Activated CD8-positive, alpha-beta memory T cell treated with anti-CD3 and anti-CD28 coated beads for 36 hours (primary cell): ENCODE measurements around the gene FREM3. TPM values are rescaled to one million over a fixed set of nuclear protein-coding genes. Genes with fewer than 3 reads are reported as not detected.
"Not testable (repeated sequence)": the region's sequence is repeated elsewhere in the genome, so short reads cannot be mapped to it uniquely, and the experiment has no call there.

Source experiments
- CTCF ChIA-PET: fragments of 350-600 bp; sonication (Branson Sonifier 250); formaldehyde crosslinking; loops from one replicate; lab custom pipeline; 2021; ENCODE audit warnings: antibody characterized with exemption; lab: Charles Lee
- POLR2A ChIA-PET: fragments of 350-600 bp; sonication (Branson Sonifier 250); formaldehyde crosslinking; loops from one replicate; lab custom pipeline; 2021; ENCODE audit warnings: antibody characterized with exemption; lab: Charles Lee
- total RNA-seq, 2 experiments: library from RNA; stranded (reverse); gene quantifications; one replicate each; pipeline ENCODE4 v1.2.3, GENCODE V29; 2021

The FREM3 gene
- total RNA-seq, 2 experiments from 2014 or later: not detected

GRCh38 chr4:143673629-143674028 lies 26.8 kb downstream of the FREM3 start:
- CTCF ChIA-PET, POLR2A ChIA-PET: not testable (repeated sequence)

GRCh38 chr4:143668930-143669552 lies 31.4 kb downstream of the FREM3 start:
- CTCF ChIA-PET: no interaction called here
- POLR2A ChIA-PET: no interaction called here

DNA sequence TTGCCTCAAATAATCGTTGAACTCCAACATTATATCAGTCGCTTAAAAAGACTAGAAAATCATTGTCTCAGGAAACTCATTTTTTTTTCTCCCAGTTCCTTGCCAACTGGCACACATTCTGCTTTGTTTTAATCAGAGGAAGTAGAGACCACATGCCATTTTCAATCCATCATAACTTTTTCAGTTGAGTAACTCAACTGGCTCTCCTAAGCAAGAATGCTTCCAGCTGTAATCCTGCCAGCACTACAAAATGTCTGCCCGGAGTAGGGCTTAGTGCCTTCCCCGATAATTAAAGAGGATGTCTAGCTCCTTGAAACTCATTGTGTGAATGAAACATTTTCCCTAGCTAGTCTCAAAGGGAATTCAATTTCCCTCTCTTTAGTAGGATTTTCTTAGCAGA lies 33.0 kb downstream of the FREM3 start:
- ChIA-PET POLR2A (no interaction called here), CTCF (no interaction called here)

DNA sequence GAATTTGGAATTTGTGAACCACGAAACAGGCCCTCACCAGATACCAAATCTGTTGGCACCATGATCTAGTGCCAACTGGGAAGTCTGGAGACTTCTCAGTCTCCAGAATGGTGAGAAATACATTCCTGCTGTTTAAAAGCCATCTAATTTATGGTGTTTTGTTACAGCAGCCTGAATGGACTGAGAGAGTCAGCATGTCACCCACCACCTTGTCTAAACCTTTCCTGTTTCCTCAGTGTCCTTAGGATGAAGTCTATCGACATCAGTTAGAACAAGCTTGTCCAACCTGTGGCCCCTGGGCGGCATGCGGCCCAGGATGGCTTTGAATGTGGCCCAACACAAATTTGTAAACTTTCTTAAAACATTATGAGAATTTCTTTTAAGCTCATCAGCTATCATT lies 42.1 kb downstream of the FREM3 start:
- ChIA-PET POLR2A (no interaction called here), CTCF (no interaction called here)

GRCh38 chr4:143654571-143654970 lies 45.9 kb downstream of the FREM3 start:
- CTCF ChIA-PET: no interaction called here
- POLR2A ChIA-PET: no interaction called here

- CTCF ChIA-PET: no interaction called here
- POLR2A ChIA-PET: no interaction called here
Measured at GRCh38 chr4:143653031-143653430, 47.4 kb downstream of the FREM3 start.

DNA sequence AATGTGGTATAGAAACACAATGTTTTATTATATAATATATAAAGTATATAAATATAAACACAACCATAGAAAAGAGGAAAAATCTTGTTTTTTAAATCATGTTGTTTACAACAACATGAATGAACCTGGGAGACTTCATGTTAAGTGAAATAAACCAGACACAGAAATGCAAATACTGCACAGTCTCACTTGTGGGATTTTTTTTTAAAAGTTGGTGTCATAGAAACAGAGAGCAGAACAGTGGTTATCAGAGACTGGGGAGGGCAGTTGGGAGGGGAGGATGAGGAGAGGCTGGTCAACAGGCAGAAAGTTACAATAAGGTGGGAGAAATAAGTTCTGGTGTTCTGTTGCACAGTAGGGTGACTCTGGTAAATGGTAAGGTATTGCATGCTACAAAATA lies 57.1 kb downstream of the FREM3 start:
- CTCF ChIA-PET: no interaction called here
- POLR2A ChIA-PET: no interaction called here

- POLR2A ChIA-PET: no interaction called here
Measured at GRCh38 chr4:143642611-143643010, 57.9 kb downstream of the FREM3 start.

GRCh38 chr4:143641361-143641760 lies 59.1 kb downstream of the FREM3 start:
- ChIA-PET POLR2A (no interaction called here), CTCF (no interaction called here)

More at GRCh38 chr4:143642611-143643010, 57.9 kb downstream of the FREM3 start:
- CTCF ChIA-PET: no interaction called here

GRCh38 chr4:143634763-143635162 lies 65.7 kb downstream of the FREM3 start:
- ChIA-PET CTCF (no interaction called here), POLR2A (no interaction called here)

DNA sequence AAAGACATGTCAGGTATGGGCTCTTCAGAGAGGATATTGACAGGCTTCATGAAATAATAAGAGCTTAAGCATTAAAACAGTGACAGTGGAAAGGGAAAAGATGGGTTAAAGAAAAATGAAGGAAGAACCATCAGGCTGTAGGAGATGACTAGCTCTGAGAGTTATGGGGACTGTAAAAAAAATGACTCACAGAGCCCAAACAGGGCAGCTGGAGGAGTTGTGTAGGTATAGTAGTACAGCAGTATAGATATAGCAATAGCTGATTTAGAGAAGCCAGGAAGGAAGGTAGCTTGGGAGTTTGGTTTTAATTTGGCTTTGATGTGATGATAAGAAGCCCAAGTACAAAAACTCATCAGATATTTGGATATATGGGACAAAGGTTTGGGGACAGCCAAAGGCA lies 66.6 kb downstream of the FREM3 start:
- POLR2A ChIA-PET: no interaction called here

DNA sequence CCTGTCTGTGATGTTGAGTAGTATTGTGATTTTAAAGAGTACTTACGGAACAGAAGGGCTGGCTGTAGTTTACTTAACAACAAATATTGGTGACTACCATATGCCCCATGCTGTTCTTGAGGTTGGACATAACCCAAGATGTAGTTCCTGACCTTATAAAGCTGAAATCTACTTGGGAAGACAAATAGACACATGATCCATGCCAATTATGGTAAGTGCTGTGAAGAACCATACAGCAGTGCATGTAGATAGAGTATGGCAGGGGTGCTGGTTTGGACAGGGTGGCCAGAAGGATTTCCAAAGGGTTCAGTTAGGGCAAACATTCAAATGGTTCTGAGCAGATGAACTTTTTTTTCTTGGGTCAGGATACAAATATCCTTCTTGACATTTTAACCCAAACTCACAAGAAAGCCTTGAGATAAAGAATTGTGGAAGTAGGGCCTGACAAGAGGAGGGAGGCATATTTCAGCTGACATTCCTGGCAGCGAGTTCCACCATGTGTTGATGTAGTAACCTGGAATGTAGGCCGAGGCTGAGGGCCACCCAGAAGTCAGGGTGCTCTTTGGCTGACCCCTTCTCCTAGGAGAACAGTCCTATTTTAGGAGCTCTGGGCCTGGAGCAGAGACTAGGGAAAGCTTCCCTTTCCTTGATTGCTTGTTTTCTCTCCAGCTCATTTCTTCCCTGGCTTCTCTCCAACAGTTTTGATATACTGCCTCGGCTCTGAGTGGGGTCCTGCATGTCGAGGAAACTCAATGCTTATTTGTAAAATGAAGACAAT lies 74.2 kb downstream of the FREM3 start:
- CTCF ChIA-PET: no interaction called here

More for the DNA sequence above, 66.6 kb downstream of the FREM3 start:
- CTCF ChIA-PET: no interaction called here

GRCh38 chr4:143625632-143626031 lies 74.8 kb downstream of the FREM3 start:
- POLR2A ChIA-PET: no interaction called here

More for the DNA sequence above, 74.2 kb downstream of the FREM3 start:
- POLR2A ChIA-PET: no interaction called here

DNA sequence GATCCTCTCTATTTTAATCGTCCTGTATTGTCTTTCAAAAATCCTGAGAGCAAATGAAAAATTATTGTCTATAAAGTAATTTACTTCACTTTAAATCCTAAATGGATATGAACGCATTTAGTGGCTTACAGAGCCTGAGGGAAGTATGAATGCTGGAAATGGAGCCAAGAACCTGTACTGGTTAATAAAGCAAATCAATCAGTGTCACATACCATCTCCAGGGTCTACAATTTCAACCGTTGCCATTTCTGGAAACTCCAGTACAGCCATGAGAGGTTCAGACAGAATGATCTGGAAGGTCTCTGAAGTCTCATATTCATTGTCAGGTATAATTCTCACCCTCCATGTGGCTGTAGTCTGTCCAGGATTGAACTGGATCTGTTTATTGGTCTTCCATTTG lies 76.6 kb downstream of the FREM3 start:
- CTCF ChIA-PET: no interaction called here
- POLR2A ChIA-PET: no interaction called here

More at GRCh38 chr4:143625632-143626031, 74.8 kb downstream of the FREM3 start:
- CTCF ChIA-PET: no interaction called here

- CTCF ChIA-PET: interaction anchor here (1.7 kb wide), 1 partner anchor 10 kb away, joined by 4 read pairs; no protein-coding TSS in a partner anchor
Measured at GRCh38 chr4:143618811-143619210, 81.7 kb downstream of the FREM3 start.

DNA sequence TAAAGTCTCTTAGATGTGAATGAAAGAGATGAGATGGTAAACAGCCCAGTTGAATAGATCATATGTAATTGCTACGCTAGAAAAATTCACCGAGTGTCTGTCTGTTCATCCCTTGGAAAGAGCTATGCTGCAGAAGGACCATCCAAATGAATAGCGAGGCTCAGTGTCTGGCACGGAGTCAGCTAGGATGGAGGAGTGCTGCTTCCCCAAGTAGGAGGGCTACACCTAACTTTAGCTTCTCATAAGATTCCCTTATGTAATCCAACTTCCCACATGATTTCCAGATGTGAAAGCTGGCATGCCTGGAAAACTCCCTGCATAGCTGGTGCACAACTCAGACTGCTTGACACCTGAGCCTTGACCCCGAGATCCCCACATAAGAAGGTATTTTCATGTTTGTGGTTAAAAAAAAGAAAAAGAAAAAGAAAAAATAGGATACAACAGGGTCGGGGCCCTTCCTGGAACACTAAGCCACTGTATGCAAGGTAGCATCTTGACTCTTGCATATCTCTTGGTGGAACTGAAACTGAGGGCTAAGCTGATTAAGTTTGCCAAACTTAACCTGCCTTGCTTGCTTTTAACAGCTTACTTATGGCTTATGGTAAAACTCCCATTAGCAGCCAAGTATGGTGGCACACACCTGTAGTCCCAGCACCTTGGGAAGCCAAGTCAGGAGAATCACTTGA lies 82.3 kb downstream of the FREM3 start:
- ChIA-PET POLR2A (no interaction called here), CTCF (interaction anchor here (1.7 kb wide), 1 partner anchor 11 kb away, joined by 4 read pairs; no protein-coding TSS in a partner anchor)

More at GRCh38 chr4:143618811-143619210, 81.7 kb downstream of the FREM3 start:
- POLR2A ChIA-PET: no interaction called here

DNA sequence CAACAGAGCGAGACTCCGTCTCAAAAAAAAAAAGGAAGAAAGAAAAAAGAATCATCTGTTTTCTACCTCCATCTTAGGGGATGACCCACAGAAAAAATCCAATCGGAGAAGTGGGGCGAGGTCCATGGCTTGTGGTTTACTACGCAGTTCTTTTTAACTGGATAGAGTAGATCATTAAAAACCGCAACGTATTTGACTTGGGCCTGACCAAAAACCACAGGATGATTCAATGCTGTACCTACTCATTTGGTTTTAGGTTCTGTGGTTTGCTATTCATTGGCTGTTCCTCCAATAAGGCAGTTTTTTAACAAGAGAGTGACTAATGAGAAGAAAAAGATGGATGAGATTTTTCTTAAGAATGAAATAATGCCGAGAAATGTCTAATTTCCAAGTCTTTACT lies 83.7 kb downstream of the FREM3 start:
- ChIA-PET CTCF (no interaction called here), POLR2A (no interaction called here)

DNA sequence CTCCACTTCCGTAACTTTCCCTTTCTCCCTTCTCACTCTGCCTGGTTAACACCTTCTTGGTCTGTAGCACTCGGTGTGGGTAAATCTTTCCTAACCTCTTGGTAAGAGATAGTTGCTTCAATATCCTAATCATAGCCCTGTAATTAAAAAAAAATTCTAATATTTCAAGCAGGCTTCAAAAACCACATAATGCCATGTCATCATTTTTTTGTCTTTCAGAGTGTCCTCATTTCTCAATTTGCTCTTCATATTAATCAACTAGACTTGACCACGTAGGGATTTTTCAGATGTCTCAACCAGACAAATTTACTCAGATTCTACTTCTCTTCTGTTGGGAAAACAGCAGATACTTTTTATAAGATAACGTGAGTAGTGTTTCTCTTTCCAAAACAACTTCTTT lies 91.0 kb downstream of the FREM3 start:
- ChIA-PET CTCF (no interaction called here), POLR2A (no interaction called here)

DNA sequence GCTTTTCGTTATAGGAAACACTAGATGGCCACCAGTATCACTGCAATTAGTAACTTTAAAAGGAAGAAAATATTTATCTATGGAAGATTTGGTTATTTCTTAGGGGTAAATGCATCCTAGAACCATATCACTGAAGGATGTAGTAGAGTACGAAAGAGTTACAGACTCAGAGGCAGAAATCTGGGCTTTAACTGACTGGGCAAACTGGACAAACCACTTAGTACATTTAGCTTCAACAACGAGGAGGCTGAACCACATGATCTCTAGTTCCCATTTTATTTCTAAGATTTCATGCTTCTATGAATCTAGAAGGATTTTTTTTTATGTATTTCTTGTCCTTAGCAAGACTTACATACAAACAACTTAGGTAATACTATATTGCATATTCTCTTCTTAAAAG lies 94.0 kb downstream of the FREM3 start:
- CTCF ChIA-PET: no interaction called here
- POLR2A ChIA-PET: no interaction called here

GRCh38 chr4:143599827-143600226 lies 100.6 kb downstream of the FREM3 start:
- ChIA-PET CTCF (no interaction called here), POLR2A (no interaction called here)
